Epithelial cell of proximal tubule (primary cell): ENCODE results near the gene IFI16. TPM values are rescaled to one million over a fixed set of nuclear protein-coding genes. Genes with fewer than 3 reads are reported as not detected.

Experiments used
- DNase-seq: peaks from one replicate; pipeline ENCODE4 v3.0.0-alpha.2; 2011; ENCODE audit warnings: low read depth
- H3K4me3 ChIP-seq: 2 replicates; pipeline ENCODE4 v1.5.1; 2011; ENCODE audit warnings: low read depth, mild to moderate bottlenecking, low read length
- CTCF ChIP-seq: conservative IDR thresholded peaks from 2 replicates; pipeline ENCODE4 v1.5.1; 2012; ENCODE audit warnings: low read depth, mild to moderate bottlenecking, low read length
- total RNA-seq: library from RNA; depleted of rRNA; stranded (reverse); fragments of >200 nt; gene quantifications from 2 replicates; pipeline ENCODE4 v1.2.3, GENCODE V29; 2015

IFI16 gene
- total RNA-seq, 1 donor from 2014 or later: 8.0 TPM

GRCh38 chr1:159083013-159083412 is 73.3 kb downstream of the IFI16 start:
- no peak overlapping the region for H3K4me3 ChIP-seq
- no peak for TF ChIP-seq CTCF

GRCh38 chr1:159084152-159084551 is 74.4 kb downstream of the IFI16 start:
- no peak overlapping the region for H3K4me3 ChIP-seq
- no peak for TF ChIP-seq CTCF
- DNase-seq: no peak

More at GRCh38 chr1:159083013-159083412, 73.3 kb downstream of the IFI16 start:
- DNase-seq: no peak

- no peak for TF ChIP-seq CTCF
- H3K4me3 ChIP-seq: no peak overlapping the region
- no peak for DNase-seq
Observed at GRCh38 chr1:159084867-159085266, 75.2 kb downstream of the IFI16 start.

- no peak for TF ChIP-seq CTCF
- no peak overlapping the region for H3K4me3 ChIP-seq
- DNase-seq: peak; percentile 31
Observed at GRCh38 chr1:159088050-159088449, 78.3 kb downstream of the IFI16 start.

- DNase-seq: no peak
- H3K4me3 ChIP-seq: no peak overlapping the region
- no peak for TF ChIP-seq CTCF
Observed at GRCh38 chr1:159088546-159089183, 79.0 kb downstream of the IFI16 start.

- no peak for DNase-seq
- TF ChIP-seq CTCF: peak; percentile 72
- H3K4me3 ChIP-seq: no peak overlapping the region
Observed at GRCh38 chr1:159089184-159089791, 79.6 kb downstream of the IFI16 start.
